Measurements from ENCODE around the gene CBFA2T3. TPM values are rescaled to one million over a fixed set of nuclear protein-coding genes. Genes with fewer than 3 reads are reported as not detected.

The CBFA2T3 gene
- total RNA-seq, 1 donor from 2014 or later, result not detected

- DNase-seq (ENCODE audit: low spot score), result no peak
- peaks cover 35% of the 10 kb centered on the region for H3K27me3 Mint-ChIP-seq (ENCODE audit: low read depth)
- no peak overlapping the region for H3K4me3 Mint-ChIP-seq (ENCODE audit: unreplicated experiment)
- no peak overlapping the region for H3K27ac Mint-ChIP-seq (ENCODE audit: unreplicated experiment)
- H3K4me1 Mint-ChIP-seq (ENCODE audit: low read depth), result no peaks in the 10 kb centered on the region
- no peaks in the 10 kb centered on the region for H3K36me3 Mint-ChIP-seq (ENCODE audit: low read depth)
- no peak for TF ChIP-seq CTCF (IDR thresholded peaks at IDR 0.05)
- no peaks in the 10 kb centered on the region for H3K9me3 Mint-ChIP-seq (ENCODE audit: low read depth)
Observed at GRCh38 chr16:88973007-88973410, 4.0 kb downstream of the CBFA2T3 start.

- Mint-ChIP-seq H3K36me3 (ENCODE audit: low read depth) (no peaks in the 10 kb centered on the region), H3K4me3 (ENCODE audit: unreplicated experiment) (no peak overlapping the region), H3K27me3 (ENCODE audit: low read depth) (peaks cover 36% of the 10 kb centered on the region), H3K27ac (ENCODE audit: unreplicated experiment) (no peak overlapping the region), H3K9me3 (ENCODE audit: low read depth) (no peaks in the 10 kb centered on the region), H3K4me1 (ENCODE audit: low read depth) (no peaks in the 10 kb centered on the region)
- no peak for DNase-seq (ENCODE audit: low spot score)
- TF ChIP-seq CTCF (IDR thresholded peaks at IDR 0.05), result no peak
Observed at GRCh38 chr16:88972349-88972748, 4.7 kb downstream of the CBFA2T3 start.

GRCh38 chr16:88971371-88972097, 5.5 kb downstream of the CBFA2T3 start:
- Mint-ChIP-seq H3K4me3 (ENCODE audit: unreplicated experiment) (no peak overlapping the region), H3K27ac (ENCODE audit: unreplicated experiment) (no peak overlapping the region), H3K36me3 (ENCODE audit: low read depth) (no peaks in the 10 kb centered on the region), H3K4me1 (ENCODE audit: low read depth) (no peaks in the 10 kb centered on the region), H3K27me3 (ENCODE audit: low read depth) (peaks cover 36% of the 10 kb centered on the region), H3K9me3 (ENCODE audit: low read depth) (no peaks in the 10 kb centered on the region)
- TF ChIP-seq CTCF (IDR thresholded peaks at IDR 0.05), result no peak
- no peak for DNase-seq (ENCODE audit: low spot score)

GRCh38 chr16:88970539-88971065, 6.4 kb downstream of the CBFA2T3 start:
- no peaks in the 10 kb centered on the region for H3K9me3 Mint-ChIP-seq (ENCODE audit: low read depth)
- H3K27ac Mint-ChIP-seq (ENCODE audit: unreplicated experiment), result no peak overlapping the region
- peaks cover 37% of the 10 kb centered on the region for H3K27me3 Mint-ChIP-seq (ENCODE audit: low read depth)
- H3K36me3 Mint-ChIP-seq (ENCODE audit: low read depth), result no peaks in the 10 kb centered on the region
- no peak for DNase-seq (ENCODE audit: low spot score)
- H3K4me1 Mint-ChIP-seq (ENCODE audit: low read depth), result no peaks in the 10 kb centered on the region
- no peak overlapping the region for H3K4me3 Mint-ChIP-seq (ENCODE audit: unreplicated experiment)
- no peak for TF ChIP-seq CTCF (IDR thresholded peaks at IDR 0.05)

GRCh38 chr16:88970050-88970449, 7.0 kb downstream of the CBFA2T3 start:
- Mint-ChIP-seq H3K36me3 (ENCODE audit: low read depth) (no peaks in the 10 kb centered on the region), H3K9me3 (ENCODE audit: low read depth) (no peaks in the 10 kb centered on the region), H3K4me1 (ENCODE audit: low read depth) (no peaks in the 10 kb centered on the region), H3K27me3 (ENCODE audit: low read depth) (peaks cover 37% of the 10 kb centered on the region), H3K27ac (ENCODE audit: unreplicated experiment) (no peak overlapping the region), H3K4me3 (ENCODE audit: unreplicated experiment) (no peak overlapping the region)
- no peak for TF ChIP-seq CTCF (IDR thresholded peaks at IDR 0.05)
- DNase-seq (ENCODE audit: low spot score), result no peak

All from chondrocyte (in vitro differentiated cells).